GM21367 (cell line): ENCODE measurements around the gene SPTLC2.
A peak's percentile ranks its signal among the peaks of the same experiment; 100 is the strongest.
"Not testable (repeated sequence)": the region's sequence is repeated elsewhere in the genome, so short reads cannot be mapped to it uniquely, and the experiment has no call there.

Source experiments
- ATAC-seq: cut with Tn5 transposase; IDR thresholded peaks from one replicate; pipeline ENCODE4 v1.9.1; 2021; ENCODE audit not compliant: unreplicated experiment

Gene SPTLC2

GRCh38 chr14:77590845-77591485, 25.5 kb downstream of the SPTLC2 start:
- no peak for ATAC-seq

- no peak for ATAC-seq
These were observed 27.3 kb downstream of the SPTLC2 start for GRCh38 chr14:77589099-77589498.

GRCh38 chr14:77588411-77589025, 27.9 kb downstream of the SPTLC2 start:
- ATAC-seq: not testable (repeated sequence)

DNA sequence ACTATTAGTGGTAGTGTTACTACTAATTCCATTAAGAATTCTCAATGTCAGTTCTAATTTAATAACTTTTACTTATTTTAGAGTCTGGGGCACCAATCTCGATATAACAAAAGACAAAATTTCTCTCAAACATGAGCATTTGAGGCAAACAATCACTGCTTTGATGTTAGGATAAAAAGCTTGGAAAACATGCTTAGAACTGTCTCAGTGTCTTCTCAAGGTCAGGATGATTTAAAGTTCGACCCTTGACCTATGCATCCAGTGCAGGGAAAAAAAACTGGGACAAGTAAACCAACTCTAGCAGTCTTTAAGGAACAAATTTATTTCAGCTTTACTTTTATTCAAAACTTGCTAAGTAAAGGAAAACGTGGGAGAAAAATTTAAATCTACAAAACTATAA, 31.1 kb downstream of the SPTLC2 start:
- no peak for ATAC-seq

DNA sequence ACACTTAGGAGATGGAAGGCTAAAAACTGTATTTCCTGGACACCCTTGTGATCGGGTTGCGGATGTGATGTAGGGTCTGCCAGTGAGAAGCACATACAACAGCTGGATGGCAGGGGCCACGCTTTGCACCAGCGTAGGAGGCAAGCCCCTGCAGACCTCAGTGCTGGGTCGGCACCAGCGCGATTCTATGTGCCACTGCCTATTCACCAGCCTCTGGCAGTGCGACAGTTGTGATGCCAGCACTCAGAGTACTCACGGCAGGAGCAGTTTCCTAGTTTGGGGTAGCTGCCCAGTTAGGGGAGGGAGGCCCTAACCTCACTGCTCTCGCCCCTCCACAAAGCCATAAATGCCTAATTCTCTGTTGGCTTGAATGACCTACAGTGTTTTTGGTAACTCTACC, 31.6 kb downstream of the SPTLC2 start:
- no peak for ATAC-seq

- ATAC-seq: no peak
These were observed 32.8 kb downstream of the SPTLC2 start for GRCh38 chr14:77583657-77584056.

DNA sequence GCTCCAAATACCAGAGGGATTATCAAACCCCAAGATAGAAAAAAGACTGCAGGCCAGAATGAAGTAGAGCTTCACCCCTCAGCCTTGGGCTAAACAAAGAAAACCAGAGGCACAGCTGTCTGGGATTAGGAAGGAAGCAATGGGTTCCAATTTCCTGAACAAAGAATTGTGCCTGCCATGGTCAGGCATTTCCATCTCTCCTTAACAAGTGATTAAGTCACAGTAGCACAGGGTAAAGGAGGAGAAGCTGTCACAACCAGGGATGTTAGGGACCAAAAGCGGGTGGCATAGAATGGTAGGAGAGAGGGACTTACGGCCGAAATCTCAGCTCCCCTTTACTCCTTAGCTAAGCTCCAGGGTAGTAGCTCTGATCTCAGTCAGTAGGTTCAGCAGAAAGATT, 33.9 kb downstream of the SPTLC2 start:
- no peak for ATAC-seq

DNA sequence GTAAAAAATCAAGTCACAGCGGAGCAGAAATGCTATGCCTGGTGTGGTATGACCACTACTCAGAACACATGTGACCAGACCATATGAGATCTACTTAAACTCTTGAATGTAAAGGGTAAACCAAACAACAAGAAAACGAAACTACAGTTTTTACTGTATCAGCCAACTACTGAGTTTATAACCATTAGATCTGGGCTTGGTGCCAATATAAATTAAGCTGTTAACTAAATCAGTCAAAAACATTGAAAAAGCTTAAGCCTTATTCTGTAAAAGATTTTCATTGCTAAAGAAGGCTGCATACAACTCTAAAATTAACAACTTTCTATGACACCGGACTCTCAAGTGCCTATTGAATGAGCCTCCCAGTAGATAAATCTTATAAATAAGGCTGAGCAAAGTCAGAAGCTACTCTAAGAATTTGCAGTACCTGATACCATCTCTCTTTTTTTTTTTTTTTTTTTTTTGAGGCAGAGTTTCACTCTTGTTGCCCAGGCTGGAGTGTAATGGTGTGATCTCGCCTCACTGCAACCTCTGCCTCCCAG, 35.4 kb downstream of the SPTLC2 start:
- ATAC-seq: peak; percentile 95

DNA sequence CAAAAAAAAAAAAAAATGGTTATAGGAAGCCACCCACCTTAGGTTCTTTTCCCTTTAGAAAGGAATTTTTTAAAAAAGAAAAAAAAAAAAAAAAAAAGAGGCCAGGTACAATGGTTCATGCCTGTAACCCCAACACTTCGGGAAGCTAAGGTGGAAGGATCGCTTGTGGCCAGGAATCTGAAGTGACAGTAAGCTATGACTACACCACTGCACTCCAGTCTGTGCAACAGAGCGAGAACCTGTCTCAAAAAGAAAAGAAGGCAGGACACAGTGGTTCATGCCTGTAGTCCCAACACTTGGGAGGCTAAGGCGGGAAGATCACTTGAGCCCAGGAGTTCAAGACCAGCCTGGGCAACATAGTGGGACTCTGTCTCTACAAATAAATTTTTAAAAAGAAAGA, 36.0 kb downstream of the SPTLC2 start:
- no peak for ATAC-seq

GRCh38 chr14:77579780-77580179, 36.7 kb downstream of the SPTLC2 start:
- ATAC-seq: no peak

DNA sequence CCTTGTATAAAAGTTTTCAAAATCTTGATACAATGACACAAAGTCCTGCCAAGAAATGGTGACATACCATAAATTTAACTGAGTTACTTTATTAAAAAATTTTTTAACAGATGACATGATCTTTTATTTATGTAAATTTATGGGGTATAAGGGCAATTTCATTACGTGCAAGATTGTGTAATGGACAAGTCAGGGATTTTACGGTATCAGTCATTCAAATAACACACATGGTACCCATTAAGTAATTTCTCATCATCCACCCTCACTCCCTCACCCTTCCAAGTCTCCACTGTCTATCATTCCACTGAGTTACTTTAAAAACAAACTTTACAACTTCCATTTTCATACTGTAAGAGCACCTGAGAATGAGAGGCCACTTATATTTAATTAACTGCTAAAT, 37.4 kb downstream of the SPTLC2 start:
- ATAC-seq: no peak

DNA sequence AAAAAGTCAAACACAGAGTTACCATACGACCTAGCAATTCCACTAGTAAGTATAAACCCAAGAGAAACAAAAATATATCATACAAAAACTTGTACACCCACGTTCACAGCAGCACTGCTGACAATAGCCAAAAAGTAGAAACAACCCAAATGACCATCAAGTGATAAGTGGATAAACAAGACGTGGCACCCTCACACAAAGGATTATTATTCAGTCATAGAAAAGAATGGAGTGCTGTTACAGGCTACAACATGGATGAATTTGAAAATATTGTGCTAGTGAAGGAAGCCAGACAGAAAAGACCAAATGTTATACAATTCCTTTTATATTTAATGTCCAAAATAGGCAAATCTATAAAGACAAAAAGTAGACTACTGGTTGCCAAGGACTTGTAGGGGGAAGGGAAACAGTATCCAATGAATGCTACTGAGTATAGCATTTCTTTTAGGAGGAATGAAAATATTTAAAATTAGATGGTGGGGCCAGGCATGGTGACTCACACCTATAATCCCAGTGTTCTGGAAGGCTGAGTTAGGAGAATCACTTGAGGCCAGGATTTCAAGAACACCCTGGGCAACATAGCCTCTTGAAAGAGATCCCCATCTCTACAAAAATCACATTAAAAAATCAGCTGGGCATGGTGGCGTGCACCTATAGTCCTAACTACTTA, 41.9 kb downstream of the SPTLC2 start:
- ATAC-seq: no peak

DNA sequence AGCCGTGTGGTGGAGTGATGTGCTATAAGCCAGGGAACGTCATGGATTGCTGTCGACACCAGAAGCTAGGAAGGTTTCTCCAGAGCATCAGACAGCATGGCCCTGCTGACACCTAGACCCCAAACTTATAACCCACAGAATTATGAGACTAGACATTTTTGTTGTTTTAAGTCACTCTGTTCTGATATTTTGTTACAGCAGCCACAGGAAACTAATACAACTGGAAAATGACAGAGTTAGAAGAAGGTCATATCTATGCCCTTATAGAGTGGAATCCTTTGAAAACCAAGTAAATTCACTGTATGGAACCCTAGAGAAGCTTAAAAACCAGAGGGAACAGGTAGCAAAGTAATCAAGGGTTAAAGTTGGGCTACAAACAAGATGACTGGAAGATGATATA, 42.5 kb downstream of the SPTLC2 start:
- no peak for ATAC-seq

- ATAC-seq: no peak
These were observed 45.6 kb downstream of the SPTLC2 start for GRCh38 chr14:77570706-77571268.

- no peak for ATAC-seq
These were observed 50.5 kb downstream of the SPTLC2 start for GRCh38 chr14:77565994-77566305.

GRCh38 chr14:77565289-77565993, 51.0 kb downstream of the SPTLC2 start:
- ATAC-seq: no peak

- ATAC-seq: no peak
These were observed 53.8 kb downstream of the SPTLC2 start for GRCh38 chr14:77562681-77563080.

- ATAC-seq: no peak
These were observed 54.6 kb downstream of the SPTLC2 start for GRCh38 chr14:77561881-77562280.

- ATAC-seq: no peak
These were observed 57.1 kb downstream of the SPTLC2 start for GRCh38 chr14:77559381-77559780.

- ATAC-seq: no peak
These were observed 59.0 kb downstream of the SPTLC2 start for GRCh38 chr14:77557391-77557790.

DNA sequence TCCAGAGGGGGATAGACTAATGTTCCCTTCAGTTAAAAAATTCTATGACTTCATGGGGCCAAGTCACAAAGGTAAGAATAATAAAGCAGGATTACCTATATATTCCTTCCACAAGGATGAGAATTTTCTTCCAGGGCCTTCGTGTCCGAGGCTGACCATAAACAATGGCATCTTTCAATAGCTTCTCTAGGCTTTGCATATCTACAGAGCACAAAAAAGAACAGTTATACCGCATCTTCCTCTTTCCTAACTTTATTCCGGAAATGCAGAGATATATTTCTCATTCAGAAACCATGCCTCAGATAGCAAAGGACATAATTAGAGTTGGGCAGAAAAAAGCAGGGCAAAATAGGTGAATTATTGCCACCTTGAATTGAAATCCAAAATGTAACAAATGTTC, 59.5 kb downstream of the SPTLC2 start:
- ATAC-seq: no peak
